BE2C (cell line): ENCODE results near the gene SUCNR1.
"Not testable (repeated sequence)": the region's sequence is repeated elsewhere in the genome, so short reads cannot be mapped to it uniquely, and the experiment has no call there.

Experiments
- DNase-seq: peaks from one replicate; pipeline ENCODE4 v3.0.0-alpha.2; 2020
- H3K27me3 ChIP-seq: fragments of 250-450 bp; sonication (Bioruptor Pico); 2 replicates; pipeline ENCODE4 v1.5.1; 2020; ENCODE audit warnings: mild to moderate bottlenecking
- H3K36me3 ChIP-seq: fragments of 250-450 bp; sonication (Bioruptor Pico); 2 replicates; pipeline ENCODE4 v1.5.1; 2020; ENCODE audit warnings: mild to moderate bottlenecking
- H3K4me1 ChIP-seq: fragments of 250-450 bp; sonication (Bioruptor Pico); 2 replicates; pipeline ENCODE4 v1.5.1; 2020
- H3K4me3 ChIP-seq: 2 replicates; pipeline ENCODE4 v1.5.1; 2011; ENCODE audit warnings: low read depth, low read length
- H3K9me3 ChIP-seq: fragments of 250-450 bp; sonication (Bioruptor Pico); 2 replicates; pipeline ENCODE4 v1.5.1; 2020
- TF ChIP-seq, protein P1 (sequence below): IDR thresholded peaks from 2 replicates; pipeline ENCODE4 v1.5.1; 2012; ENCODE audit warnings: mild to moderate bottlenecking, low read depth, low read length

SUCNR1 gene

DNA sequence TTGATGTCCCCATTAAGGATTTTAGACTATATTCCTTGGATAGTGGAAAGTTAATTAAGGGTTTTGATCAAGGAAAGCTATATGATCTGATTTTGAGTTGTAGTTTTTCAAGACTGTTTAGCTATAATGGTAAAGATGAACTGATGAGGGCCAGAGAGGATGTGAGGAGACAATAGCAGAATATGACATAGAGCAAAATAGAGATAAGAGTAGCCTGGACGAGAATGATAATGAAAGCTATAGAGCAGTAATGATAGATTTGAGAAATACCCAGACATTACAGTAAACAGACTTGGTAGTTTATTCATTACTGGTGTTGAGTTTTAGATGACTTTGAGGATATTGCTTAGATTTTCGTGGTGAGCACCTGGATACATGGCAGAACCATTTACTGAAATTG lies 3.8 kb downstream of the SUCNR1 start:
- DNase-seq = no peak
- Histone ChIP-seq H3K27me3 (no peaks in the 10 kb centered on the region), H3K4me3 (no peak overlapping the region), H3K4me1 (peaks cover 14% of the 10 kb centered on the region), H3K9me3 (no peaks in the 10 kb centered on the region), H3K36me3 (no peaks in the 10 kb centered on the region)
- TF ChIP-seq, protein P1, sequence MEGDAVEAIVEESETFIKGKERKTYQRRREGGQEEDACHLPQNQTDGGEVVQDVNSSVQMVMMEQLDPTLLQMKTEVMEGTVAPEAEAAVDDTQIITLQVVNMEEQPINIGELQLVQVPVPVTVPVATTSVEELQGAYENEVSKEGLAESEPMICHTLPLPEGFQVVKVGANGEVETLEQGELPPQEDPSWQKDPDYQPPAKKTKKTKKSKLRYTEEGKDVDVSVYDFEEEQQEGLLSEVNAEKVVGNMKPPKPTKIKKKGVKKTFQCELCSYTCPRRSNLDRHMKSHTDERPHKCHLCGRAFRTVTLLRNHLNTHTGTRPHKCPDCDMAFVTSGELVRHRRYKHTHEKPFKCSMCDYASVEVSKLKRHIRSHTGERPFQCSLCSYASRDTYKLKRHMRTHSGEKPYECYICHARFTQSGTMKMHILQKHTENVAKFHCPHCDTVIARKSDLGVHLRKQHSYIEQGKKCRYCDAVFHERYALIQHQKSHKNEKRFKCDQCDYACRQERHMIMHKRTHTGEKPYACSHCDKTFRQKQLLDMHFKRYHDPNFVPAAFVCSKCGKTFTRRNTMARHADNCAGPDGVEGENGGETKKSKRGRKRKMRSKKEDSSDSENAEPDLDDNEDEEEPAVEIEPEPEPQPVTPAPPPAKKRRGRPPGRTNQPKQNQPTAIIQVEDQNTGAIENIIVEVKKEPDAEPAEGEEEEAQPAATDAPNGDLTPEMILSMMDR = no peak

DNA sequence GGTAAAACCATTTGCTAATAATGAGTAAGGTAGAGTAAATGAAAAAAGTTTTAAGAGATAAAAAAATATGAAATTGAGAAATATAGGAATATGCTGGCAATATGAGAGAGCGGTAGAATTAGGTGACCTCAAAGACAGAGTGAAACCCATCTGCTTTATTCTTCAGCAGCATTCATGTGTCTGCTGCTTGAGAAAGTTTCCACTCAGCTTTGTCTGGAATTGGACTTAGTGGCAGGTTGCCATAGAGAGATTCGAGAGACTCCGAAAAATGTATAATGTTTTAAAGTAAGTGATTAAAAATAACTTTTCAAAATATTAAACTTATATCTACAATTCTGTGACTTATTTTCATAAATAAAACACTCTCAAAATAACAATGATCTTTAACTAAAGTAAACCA lies 5.0 kb downstream of the SUCNR1 start:
- Histone ChIP-seq H3K4me1 (peaks cover 7% of the 10 kb centered on the region), H3K36me3 (no peaks in the 10 kb centered on the region), H3K4me3 (no peak overlapping the region), H3K27me3 (no peaks in the 10 kb centered on the region), H3K9me3 (no peaks in the 10 kb centered on the region)
- TF ChIP-seq, protein P1 = no peak
- DNase-seq = no peak

DNA sequence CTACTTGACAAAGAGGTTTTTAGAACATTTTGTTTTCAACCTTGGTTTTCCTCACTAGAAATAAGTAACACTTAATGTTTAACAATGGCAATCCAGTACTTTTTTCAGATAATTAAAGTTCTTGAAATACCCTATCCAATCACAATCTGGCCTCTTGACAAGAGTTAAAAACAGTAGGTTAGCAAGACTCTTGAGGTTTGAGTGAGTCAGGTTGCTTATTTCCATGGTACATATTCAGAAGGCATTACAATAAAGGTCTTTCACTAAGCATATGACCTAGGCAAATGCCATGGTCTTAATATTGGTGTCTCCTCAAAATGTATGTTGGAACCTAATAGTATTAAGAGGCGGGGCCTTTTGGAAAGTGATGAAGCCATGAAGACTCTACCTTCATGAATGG lies 5.6 kb downstream of the SUCNR1 start:
- H3K9me3 ChIP-seq = no peaks in the 10 kb centered on the region
- no peak for DNase-seq
- H3K4me1 ChIP-seq = peaks cover 5% of the 10 kb centered on the region; the same call in 1 of the 2 replicates
- TF ChIP-seq, protein P1 = no peak
- H3K27me3 ChIP-seq = no peaks in the 10 kb centered on the region
- no peak overlapping the region for H3K4me3 ChIP-seq
- H3K36me3 ChIP-seq = no peaks in the 10 kb centered on the region

DNA sequence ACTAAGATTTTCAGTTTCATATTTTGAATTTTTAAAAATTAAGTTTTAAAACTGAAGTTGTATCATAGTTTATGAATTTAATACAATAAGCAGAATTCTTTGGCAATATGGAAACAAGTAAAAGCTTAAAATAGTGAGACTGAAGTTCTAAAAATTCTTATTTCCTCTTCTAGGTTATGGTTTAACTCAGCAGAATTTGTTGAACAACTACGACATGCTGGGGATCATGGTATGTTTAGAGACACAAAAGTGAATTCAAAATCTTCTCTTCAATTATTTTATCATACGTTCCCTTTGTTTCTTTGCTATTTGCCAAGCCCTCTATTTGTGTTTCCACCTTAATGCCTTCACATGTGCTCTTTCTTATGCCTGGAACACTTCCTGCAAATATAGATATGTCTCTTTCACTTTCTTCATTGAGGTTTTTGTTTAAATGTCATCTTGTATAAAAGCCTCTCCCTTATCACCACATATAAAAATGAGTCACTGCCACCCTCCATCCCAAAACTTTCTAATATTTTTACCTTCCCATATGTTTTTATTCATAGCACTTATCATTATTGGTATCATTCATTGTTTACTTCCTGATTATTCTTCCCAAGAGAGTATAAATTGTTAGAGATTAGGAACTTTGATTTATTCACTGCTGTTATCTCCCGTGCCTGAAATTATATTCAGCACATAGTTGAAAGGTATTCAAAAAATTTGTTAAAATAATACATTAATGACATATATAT lies 6.4 kb downstream of the SUCNR1 start:
- H3K9me3 ChIP-seq = no peaks in the 10 kb centered on the region
- H3K36me3 ChIP-seq = no peaks in the 10 kb centered on the region
- TF ChIP-seq, protein P1 = no peak
- peaks cover 5% of the 10 kb centered on the region; the same call in 1 of the 2 replicates for H3K4me1 ChIP-seq
- H3K4me3 ChIP-seq = no peak overlapping the region
- no peaks in the 10 kb centered on the region for H3K27me3 ChIP-seq
- DNase-seq = no peak

DNA sequence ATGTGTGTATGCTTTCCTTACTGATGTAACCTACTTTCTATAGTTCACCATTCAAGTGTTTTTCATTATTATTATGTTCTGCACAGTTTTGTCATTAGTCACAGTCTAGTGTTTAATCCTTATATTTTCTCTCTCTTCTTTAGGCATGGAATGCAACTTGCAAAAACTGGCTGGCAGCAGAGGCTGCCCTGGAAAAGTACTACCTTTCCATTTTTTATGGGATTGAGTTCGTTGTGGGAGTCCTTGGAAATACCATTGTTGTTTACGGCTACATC lies 6.9 kb downstream of the SUCNR1 start:
- peaks cover 5% of the 10 kb centered on the region; the same call in 1 of the 2 replicates for H3K4me1 ChIP-seq
- no peak overlapping the region for H3K4me3 ChIP-seq
- no peak for DNase-seq
- no peaks in the 10 kb centered on the region for H3K9me3 ChIP-seq
- H3K27me3 ChIP-seq = no peaks in the 10 kb centered on the region
- no peaks in the 10 kb centered on the region for H3K36me3 ChIP-seq
- TF ChIP-seq, protein P1 = no peak

DNA sequence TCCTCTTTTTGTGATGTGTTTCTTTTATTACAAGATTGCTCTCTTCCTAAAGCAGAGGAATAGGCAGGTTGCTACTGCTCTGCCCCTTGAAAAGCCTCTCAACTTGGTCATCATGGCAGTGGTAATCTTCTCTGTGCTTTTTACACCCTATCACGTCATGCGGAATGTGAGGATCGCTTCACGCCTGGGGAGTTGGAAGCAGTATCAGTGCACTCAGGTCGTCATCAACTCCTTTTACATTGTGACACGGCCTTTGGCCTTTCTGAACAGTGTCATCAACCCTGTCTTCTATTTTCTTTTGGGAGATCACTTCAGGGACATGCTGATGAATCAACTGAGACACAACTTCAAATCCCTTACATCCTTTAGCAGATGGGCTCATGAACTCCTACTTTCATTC lies 7.7 kb downstream of the SUCNR1 start:
- Histone ChIP-seq H3K36me3 (no peaks in the 10 kb centered on the region), H3K27me3 (no peaks in the 10 kb centered on the region), H3K4me3 (no peak overlapping the region), H3K9me3 (no peaks in the 10 kb centered on the region), H3K4me1 (peaks cover 5% of the 10 kb centered on the region; the same call in 1 of the 2 replicates)
- TF ChIP-seq, protein P1 = no peak
- DNase-seq = no peak

DNA sequence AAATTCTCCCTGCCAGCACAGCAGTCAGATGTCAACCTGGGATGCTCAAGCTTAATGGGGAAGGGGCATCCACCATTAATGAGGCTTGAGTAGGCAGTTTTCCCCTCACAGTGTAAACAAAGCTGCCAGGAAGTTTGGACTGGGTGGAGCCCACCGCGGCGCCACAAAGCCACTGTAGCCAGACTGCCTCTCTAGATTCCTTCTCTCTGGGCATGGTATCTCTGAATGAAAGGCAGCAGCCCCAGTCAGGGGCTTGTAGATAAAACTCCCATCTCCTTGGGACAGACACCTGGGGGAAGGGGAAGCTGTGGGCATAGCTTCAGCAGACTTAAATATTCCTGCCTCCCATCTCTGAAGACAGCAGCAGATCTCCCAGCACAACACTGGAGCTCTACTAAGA lies 12.0 kb downstream of the SUCNR1 start:
- H3K27me3 ChIP-seq, H3K4me3 ChIP-seq, H3K4me1 ChIP-seq, DNase-seq, H3K9me3 ChIP-seq, H3K36me3 ChIP-seq: not testable (repeated sequence)

DNA sequence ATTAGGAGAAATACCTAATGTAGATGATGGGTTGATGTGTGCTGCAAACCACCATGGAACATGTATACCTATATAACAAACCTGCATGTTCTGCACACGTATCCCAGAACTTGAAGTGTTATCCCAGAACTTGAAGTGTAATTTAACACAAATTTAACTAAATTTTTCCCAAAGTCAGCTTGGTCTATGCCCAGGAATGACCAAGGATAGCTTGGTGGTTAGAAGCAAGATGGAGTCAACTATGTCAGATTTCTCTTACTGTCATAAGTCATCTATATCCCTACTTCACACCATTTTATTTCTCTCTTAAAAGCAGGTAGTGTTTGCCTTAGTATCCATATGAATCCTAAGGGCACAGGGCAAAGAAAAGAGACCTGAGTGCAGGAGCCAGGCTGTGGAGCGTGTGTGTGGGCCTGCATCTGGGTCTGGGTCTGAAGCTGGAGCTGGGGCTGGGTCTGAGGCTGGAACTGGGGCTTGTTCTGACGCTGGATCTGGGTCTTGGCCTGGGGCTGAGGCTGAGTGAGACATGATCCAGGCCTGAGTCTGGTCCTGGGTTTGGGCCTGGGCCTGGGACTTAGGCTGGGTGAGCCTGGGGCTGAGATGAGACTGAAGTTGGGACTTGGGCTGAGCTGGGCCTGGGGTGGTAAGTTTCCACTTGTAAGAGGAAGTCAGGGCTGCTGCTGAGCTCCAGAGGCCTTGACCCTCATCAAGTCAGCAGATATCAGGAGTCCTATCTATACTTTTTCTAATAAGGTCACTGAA lies 14.2 kb downstream of the SUCNR1 start:
- H3K9me3 ChIP-seq, H3K4me3 ChIP-seq, H3K27me3 ChIP-seq, DNase-seq, H3K36me3 ChIP-seq, H3K4me1 ChIP-seq: not testable (repeated sequence)
